GM12878 (cell line): ENCODE measurements around the gene DCAF6. TPM values are rescaled to one million over a fixed set of nuclear protein-coding genes. Genes with fewer than 3 reads are reported as not detected.

Source experiments
- ATAC-seq: fragments of 200-7000 bp; cut with Tn5 transposase; 3 replicates; pipeline ENCODE4 v1.9.1; 2020; ENCODE audit warnings: mild to moderate bottlenecking, moderate library complexity
- BruUV-seq: library from RNA; stranded (reverse); fragments of 400-500 nt; replicated peaks from 2 replicates; lab custom pipeline; 2021; lab: Mats Ljungman, UMichigan
- CTCF ChIA-PET: fragments of 300-600 bp; sonication (Branson Sonifier 250); formaldehyde crosslinking; extraction: SDS; loops from one replicate; lab custom pipeline; 2021; ENCODE audit warnings: inconsistent platforms; lab: Yijun Ruan, JAX
- POLR2A ChIA-PET: fragments of 350-600 bp; formaldehyde crosslinking; extraction: SDS; loops from one replicate; lab custom pipeline; 2021; ENCODE audit warnings: inconsistent platforms; lab: Charles Lee
- RAD21 ChIA-PET: fragments of 300-600 bp; sonication (Branson Sonifier 250); formaldehyde crosslinking; loops from one replicate; lab custom pipeline; 2023; ENCODE audit warnings: antibody characterized with exemption; ENCODE audit not compliant: unreplicated experiment; lab: Charles Lee
- SMC1A ChIA-PET: fragments of 300-600 bp; sonication (Branson Sonifier 250); formaldehyde crosslinking; loops from one replicate; lab custom pipeline; 2023; ENCODE audit not compliant: unreplicated experiment, uncharacterized antibody; lab: Charles Lee
- DNase-seq: peaks from one replicate; pipeline ENCODE4 v3.0.0-alpha.2; 2011; ENCODE audit warnings: low read depth, low spot score
- FAIRE-seq: peaks from 3 replicates; lab custom pipeline; 2011; peaks lifted over from hg19 to GRCh38; lab: Jason Lieb, UNC
- H2AFZ ChIP-seq: 2 replicates; pipeline ENCODE4 v1.6.0; 2011; ENCODE audit warnings: low read depth, low read length, control low read depth; ENCODE audit not compliant: control insufficient read depth
- H3K27ac ChIP-seq: 2 replicates; pipeline ENCODE4 v1.5.1; 2011; ENCODE audit warnings: control low read depth; ENCODE audit not compliant: control insufficient read depth, insufficient read depth
- H3K27me3 ChIP-seq, 2 experiments: replicated peaks in 1 of 2; 2 replicates each; pipeline versions ENCODE4 v1.6.0 to v1.6.1; 2011; ENCODE audit warnings: low read length in 1 of 2; ENCODE audit not compliant: control insufficient read depth in 2 of 2, insufficient read depth in 2 of 2
- H3K36me3 ChIP-seq, 2 experiments: 2 replicates each; pipeline ENCODE4 v1.5.1; 2011; ENCODE audit warnings: low read length in 1 of 2; ENCODE audit not compliant: control insufficient read depth in 2 of 2, insufficient read depth in 2 of 2
- H3K4me1 ChIP-seq: 2 replicates; pipeline ENCODE4 v1.6.1; 2011; ENCODE audit warnings: mild to moderate bottlenecking, low read length, moderate library complexity, mixed read lengths; ENCODE audit not compliant: control insufficient read depth, insufficient read depth
- H3K4me2 ChIP-seq: 2 replicates; pipeline ENCODE4 v1.6.0; 2011; ENCODE audit warnings: control low read depth; ENCODE audit not compliant: control insufficient read depth, insufficient read depth
- H3K4me3 ChIP-seq: fragments of 200-600 bp; sonication (generic); 2 replicates; pipeline ENCODE4 v1.5.1; 2016
- H3K79me2 ChIP-seq: 2 replicates; pipeline ENCODE4 v1.6.0; 2011; ENCODE audit warnings: low read length; ENCODE audit not compliant: control insufficient read depth, insufficient read depth
- H3K9ac ChIP-seq: 2 replicates; pipeline ENCODE4 v1.8.0; 2011; ENCODE audit warnings: low read length, control low read depth, mixed read lengths; ENCODE audit not compliant: control insufficient read depth, insufficient read depth
- H3K9me3 ChIP-seq: replicated peaks from 3 replicates; pipeline ENCODE4 v1.5.1; 2011; ENCODE audit warnings: mild to moderate bottlenecking, low read length; ENCODE audit not compliant: control insufficient read depth, insufficient read depth
- H4K20me1 ChIP-seq: 2 replicates; pipeline ENCODE4 v1.6.0; 2011; ENCODE audit not compliant: control insufficient read depth, insufficient read depth
- ASH2L ChIP-seq: fragments of 300-600, 200-600 bp; sonication (generic); IDR thresholded peaks from 2 replicates; pipeline ENCODE4 v1.6.1; 2017; ENCODE audit warnings: low read depth, mild to moderate bottlenecking, borderline replicate concordance
- EZH2 ChIP-seq: IDR thresholded peaks from 2 replicates; pipeline ENCODE4 v1.6.1; 2012; ENCODE audit warnings: low read depth, mild to moderate bottlenecking, control low read depth, inconsistent platforms, low read length, borderline replicate concordance; ENCODE audit not compliant: control insufficient read depth
- ZBED1 ChIP-seq: IDR thresholded peaks from 2 replicates; pipeline ENCODE4 v1.6.1; 2016; ENCODE audit warnings: borderline replicate concordance
- WGBS: methylation state at CpG from one replicate; pipeline ENCODE4 v1.1.6; 2016; ENCODE audit warnings: low lambda C conversion rate; ENCODE audit not compliant: insufficient replicate concordance, insufficient coverage; ENCODE audit errors: missing lambda C conversion rate; 5-methylcytosine and 5-hydroxymethylcytosine counted together
- in situ Hi-C: fragments of 300-500 bp; cut with MboI; formaldehyde crosslinking; loops from 9 replicates; pipeline ENCODE4 v1.14.3; 2018; ENCODE audit warnings: mixed read lengths
- intact Hi-C: fragments of 100-400 bp; cut with micrococcal nuclease; formaldehyde crosslinking; loops from one replicate; pipeline ENCODE4 v1.14.2; 2022; ENCODE audit not compliant: unreplicated experiment
- polyA plus RNA-seq, 11 experiments: library from polyadenylated mRNA; depleted of rRNA in 4 of 11; unstranded in 6 of 11; stranded (reverse) in 5 of 11; fragments of >200 nt; fragmentation: Nextera tagmentation in 4 of 11; fragmentation: Illumina TruSeq in 1 of 11; extraction: Ambion mirVana in 4 of 11; extraction: Trizol in 1 of 11; gene quantifications; 1 replicate in 1 of 11; 2 replicates in 10 of 11; pipeline versions ENCODE4 v1.2.1 to v1.2.3, GENCODE V29; 2011 to 2016; ENCODE audit warnings: inconsistent platforms in 2 of 11, missing spikeins in 2 of 11, low read depth in 1 of 11
- total RNA-seq, 4 experiments: library from RNA; depleted of rRNA in 3 of 4; stranded (reverse); fragments of >200 nt in 3 of 4; fragmentation: Illumina TruSeq in 1 of 4; extraction: Trizol in 1 of 4; gene quantifications; 2 replicates each; pipeline versions ENCODE4 v1.2.1 to v1.2.3, GENCODE V29; 2013 to 2021
- TF ChIP-seq, protein P1 (sequence below): IDR thresholded peaks from 2 replicates; pipeline ENCODE4 v1.6.1; 2012; ENCODE audit warnings: low read length, inconsistent platforms

DCAF6 gene
- total and polyA plus RNA-seq, 10 of the 15 experiments (the other 5 are each of a cell fraction or from before 2014, with no cell fraction given), result 11.4 to 62.7 (median 33.0) TPM

GRCh38 chr1:167915569-167915968 lies 20.9 kb upstream of the DCAF6 start:
- DNase-seq (no peak), ATAC-seq (no peak), FAIRE-seq (no peak)
- Histone ChIP-seq H3K9ac (no peak overlapping the region), H4K20me1 (no peaks in the 10 kb centered on the region), H3K4me2 (no peak overlapping the region), H3K79me2 (no peaks in the 10 kb centered on the region), H3K36me3 (peaks cover 2% of the 10 kb centered on the region in 2 experiments; a peak in 2 of 4 replicates), H3K27me3 (no peaks in the 10 kb centered on the region), H2AFZ (no peak overlapping the region), H3K4me3 (no peak overlapping the region), H3K4me1 (no peaks in the 10 kb centered on the region), H3K27ac (no peak overlapping the region), H3K9me3 (peaks cover 1% of the 10 kb centered on the region)
- TF ChIP-seq EZH2 (no peak), ZBED1 (no peak), ASH2L (no peak)
- TF ChIP-seq, protein P1, sequence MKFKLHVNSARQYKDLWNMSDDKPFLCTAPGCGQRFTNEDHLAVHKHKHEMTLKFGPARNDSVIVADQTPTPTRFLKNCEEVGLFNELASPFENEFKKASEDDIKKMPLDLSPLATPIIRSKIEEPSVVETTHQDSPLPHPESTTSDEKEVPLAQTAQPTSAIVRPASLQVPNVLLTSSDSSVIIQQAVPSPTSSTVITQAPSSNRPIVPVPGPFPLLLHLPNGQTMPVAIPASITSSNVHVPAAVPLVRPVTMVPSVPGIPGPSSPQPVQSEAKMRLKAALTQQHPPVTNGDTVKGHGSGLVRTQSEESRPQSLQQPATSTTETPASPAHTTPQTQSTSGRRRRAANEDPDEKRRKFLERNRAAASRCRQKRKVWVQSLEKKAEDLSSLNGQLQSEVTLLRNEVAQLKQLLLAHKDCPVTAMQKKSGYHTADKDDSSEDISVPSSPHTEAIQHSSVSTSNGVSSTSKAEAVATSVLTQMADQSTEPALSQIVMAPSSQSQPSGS, result no peak
- ChIA-PET CTCF (no interaction called here), RAD21 (interaction anchor here (1.2 to 1.8 kb wide), 2 partner anchors 9 to 21 kb away, joined by 4 read pairs; partner anchors contain the start of gene DCAF6), SMC1A (interaction anchor here (1.2 kb wide), 1 partner anchor 10 kb away, joined by 3 read pairs; no protein-coding TSS in a partner anchor), POLR2A (interaction anchor here (0.5 to 0.9 kb wide), 2 partner anchors 8 to 38 kb away, joined by 3 to 4 read pairs; no protein-coding TSS in a partner anchor)
- BruUV-seq, result no TSS peak
- intact Hi-C loops (no loop called here), in situ Hi-C loops (no loop called here)
- 97% methylated on average over 8 of the region's 8 CpGs for WGBS
